ENCODE measurements around the gene MYCBPAP. TPM values are rescaled to one million over a fixed set of nuclear protein-coding genes. Genes with fewer than 3 reads are reported as not detected.

MYCBPAP gene
- total RNA-seq, 1 donor from 2014 or later: not detected

DNA sequence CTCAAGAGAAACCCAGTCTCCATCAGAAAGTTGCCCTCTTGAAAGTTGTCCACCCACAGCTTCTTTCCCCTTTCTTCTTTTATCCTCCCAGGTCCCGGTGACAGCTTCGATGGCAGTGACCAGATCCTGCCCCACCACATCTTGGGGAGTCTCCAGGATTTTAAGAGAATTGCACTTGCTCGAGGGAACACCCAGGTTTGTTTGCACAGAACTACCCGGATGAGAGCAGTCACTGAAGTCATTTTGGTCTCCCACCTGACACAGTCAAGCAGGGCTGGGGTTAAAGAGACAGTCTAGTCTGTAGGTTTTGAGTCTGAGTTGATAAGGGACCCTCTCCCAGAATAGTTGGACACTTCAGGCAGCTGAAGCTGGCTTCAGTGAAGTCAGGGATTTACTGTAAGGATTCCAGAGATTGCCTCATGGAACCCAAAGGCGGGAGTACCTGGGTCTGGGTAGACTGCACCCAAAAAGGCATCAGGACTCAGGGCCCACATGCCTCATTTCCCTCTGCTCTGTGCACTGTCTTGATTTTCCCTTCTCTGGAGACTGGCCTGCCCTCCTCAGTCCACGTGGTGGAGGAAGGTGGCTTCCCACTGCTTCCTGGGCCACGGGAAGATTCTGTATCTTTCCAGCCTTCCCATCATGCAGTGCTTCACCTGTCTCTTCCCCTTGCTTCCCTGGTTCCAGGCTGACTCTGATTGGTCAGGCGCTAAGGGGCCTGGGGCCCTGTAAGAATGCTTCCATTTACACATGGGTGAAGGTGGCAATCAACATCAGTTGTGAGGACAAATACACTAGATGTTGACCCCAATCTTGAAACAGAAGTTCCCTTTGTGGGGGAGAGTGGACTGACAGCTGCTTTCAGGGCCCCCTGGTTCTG lies 9.5 kb downstream of the MYCBPAP start:
- no peak for DNase-seq (ENCODE audit: low spot score)

DNA sequence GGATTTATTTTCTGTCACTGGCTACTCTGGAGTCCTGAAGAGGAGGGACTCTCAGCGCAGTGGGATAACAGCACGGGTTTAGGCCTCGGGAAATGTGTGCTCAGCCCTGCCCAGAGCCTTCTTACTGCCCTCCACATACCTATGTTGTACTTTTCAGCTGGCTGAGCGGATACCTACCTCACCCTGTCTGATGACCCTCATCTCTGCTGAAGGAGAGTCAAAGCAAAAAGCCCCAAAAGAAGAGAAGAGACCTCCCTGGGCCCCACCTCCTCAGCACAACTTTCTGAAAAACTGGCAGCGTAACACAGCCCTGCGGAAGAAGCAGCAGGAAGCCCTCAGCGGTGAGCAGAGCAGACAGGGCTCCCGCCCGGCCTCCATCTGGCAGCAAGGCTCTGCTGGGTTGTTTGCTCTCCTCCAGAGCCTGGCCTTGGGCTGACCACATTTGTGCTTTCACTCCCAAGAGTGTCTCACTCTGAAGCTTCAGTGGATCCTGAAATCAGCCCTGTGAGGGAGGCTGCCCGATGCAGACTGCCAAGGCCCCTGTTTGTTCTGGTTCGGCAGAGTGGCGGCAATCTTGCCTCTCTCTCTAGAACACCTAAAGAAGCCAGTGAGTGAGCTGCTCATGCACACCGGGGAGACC lies 10.3 kb downstream of the MYCBPAP start:
- DNase-seq (ENCODE audit: low spot score): no peak

DNA sequence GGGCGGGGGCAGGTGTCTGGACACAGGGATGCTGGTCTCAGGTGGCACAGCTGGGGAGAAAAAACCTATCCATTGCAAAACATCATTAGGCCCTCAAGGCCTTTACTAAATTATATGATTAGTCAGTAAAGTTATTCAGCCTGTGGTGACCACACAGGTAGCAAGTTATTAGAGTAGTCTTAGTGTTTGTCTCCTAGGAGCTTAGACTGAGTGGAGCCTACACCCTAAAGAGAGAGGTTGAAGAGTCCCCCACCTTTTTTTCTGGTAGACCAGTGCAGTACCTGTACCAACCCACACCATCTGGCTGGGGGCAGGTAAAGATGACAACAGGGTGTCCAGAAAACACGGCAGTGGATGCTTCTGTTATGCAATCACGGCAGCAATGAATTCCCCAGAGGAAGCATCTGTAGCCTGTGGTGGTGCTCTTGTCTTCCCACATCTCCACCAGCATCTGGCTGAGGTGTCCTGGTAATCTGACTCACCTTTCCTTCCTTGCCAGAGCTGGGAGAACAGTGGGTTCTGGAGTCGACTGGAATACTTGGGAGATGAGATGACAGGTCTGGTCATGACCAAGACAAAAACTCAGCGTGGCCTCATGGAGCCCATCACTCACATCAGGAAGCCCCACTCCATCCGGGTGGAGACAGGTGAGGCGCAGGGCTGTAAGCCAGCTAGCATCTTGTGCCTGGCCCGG lies 11.0 kb downstream of the MYCBPAP start:
- DNase-seq (ENCODE audit: low spot score): no peak

DNA sequence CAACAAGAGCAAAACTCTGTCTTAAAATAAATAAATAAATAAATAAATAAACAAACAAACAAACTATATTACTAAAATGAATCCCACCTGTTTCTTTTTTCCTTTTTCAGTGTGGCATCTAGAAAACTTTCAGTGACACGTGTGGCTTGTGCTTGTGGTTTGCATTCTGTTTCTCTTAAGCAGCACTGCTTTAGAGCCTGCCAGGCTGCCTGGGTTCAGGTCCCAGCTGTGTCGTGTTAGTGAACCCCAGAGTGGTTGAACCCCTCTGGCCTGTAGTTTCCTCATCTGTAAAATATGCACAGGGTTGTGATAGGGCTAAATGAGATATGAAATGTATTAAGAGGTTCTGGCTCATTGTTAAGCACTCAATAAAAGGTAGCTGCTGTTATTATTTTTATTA lies 12.2 kb downstream of the MYCBPAP start:
- DNase-seq (ENCODE audit: low spot score): no peak

DNA sequence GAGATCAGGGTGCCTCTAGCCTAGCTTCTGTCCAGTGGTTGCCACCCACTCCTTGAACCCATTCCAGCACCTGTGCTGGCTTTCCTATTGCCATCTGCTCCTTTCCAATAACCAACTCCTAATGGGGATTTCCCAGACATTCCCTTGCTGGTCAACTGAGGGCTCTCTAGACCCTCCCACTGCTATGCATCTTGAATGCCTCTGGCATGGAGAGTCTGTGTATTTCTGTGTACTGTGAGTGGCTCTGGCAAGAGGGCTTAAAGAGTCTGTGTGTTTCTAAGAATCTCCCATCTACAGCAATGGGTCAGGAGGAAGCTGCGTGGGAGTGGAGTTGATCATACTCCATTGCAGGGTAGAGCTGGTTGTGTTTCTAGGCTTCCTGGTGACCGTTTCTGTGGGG lies 13.3 kb downstream of the MYCBPAP start:
- no peak for DNase-seq (ENCODE audit: low spot score)

DNA sequence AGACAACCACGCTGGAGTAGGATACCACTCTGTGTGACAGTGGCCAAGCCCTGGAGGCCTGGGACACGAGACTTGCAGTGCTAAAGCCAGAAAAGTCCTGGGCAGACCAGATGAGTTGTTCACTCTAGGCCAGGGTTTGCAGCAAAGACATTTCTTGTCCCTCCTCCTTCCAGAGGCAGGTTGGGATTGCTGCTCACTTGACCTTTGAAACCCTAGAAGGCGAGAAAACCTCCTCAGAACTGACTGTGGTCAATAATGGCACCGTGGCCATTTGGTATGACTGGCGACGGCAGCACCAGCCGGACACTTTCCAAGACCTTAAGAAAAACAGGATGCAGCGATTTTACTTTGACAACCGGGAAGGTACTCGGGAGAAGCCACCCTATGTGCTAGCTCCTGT lies 14.5 kb downstream of the MYCBPAP start:
- no peak for DNase-seq (ENCODE audit: low spot score)

DNA sequence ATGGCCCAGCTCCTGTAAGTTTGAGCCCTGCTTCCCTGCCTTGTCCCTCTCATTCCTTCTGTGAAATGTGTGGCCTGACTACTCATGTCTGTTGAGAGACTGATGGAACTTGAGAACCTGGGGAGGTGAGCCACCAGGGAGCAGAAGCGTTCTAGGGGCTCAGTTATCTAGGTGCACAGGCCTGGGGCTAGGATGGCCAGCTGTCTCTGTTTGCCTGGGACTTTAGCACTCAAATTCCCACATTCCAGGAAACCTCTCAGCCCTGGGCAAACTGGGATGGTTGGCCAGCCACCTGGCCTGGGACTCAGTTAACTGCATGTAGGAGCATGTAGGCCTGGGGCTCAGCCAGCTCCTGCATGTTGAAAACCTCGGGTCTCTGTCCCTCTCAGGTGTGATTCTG lies 15.0 kb downstream of the MYCBPAP start:
- DNase-seq (ENCODE audit: low spot score): no peak

DNA sequence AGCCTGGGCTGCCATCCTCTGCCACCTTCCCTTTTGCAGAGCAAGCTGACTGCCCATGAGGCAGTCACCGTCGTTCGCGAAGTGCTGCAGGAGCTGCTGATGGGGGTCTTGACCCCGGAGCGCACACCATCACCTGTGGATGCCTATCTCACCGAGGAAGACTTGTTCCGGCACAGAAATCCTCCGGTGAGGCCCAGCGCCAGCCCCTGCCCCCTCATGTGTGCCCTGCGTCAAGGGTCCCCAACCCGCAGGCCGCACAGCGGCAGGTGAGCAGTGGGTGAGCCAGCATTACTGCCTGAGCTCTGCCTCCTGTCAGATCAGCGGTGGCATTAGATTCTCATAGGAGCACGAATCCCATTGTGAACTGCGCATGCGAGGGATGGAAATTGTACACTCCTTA lies 16.6 kb downstream of the MYCBPAP start:
- DNase-seq (ENCODE audit: low spot score): no peak

DNA sequence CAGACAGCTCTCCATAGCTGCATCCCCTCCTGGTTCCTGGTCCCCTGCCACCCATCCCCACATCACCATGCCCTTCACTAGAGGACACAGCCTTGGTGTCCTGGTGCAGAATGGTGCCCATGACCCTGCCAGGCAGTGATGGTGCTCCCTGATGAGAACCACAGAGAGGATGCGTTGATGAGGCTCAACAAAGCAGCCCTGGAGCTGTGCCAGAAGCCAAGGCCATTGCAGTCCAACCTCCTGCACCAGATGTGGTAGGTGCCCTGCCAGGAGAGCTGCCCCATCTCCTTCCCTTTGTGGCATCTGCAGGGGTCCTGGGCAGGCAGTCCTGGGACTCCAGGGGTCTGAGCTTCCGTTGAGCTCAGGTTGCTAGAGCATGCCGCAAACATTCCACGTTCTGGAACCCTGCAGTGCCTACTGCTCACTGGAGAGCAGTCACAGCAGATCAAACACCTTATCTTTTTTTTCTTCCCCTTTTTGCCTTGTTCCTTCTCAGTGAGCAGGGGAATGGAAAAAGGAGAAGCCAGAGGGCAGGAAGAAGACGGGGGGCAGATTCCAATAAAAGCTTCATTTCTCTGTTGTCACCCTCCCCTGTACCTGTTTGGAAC lies 19.0 kb downstream of the MYCBPAP start:
- no peak for DNase-seq (ENCODE audit: low spot score)

DNA sequence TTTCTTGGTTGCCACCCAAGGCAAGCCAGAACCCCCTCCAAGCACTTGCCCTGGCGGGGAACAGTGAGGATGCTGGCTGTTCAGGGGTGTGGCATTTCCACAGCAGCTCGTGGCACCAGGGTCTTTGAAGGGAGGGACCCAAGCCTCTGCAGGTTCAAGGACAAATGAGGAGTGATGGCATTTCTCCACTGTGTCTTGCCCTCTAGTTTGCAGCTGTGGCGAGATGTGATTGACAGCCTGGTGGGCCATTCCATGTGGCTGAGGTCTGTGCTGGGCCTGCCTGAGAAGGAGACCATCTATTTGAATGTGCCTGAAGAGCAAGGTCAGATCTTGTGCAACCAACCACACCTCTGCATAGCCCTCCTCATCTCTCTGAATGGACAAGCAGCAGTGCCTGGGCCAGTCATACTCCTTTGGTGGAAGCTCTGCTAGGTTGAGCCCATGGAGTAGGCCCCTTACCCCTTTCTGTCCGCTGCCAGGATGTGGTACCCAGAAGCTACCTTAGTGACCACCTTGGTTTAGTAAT lies 19.8 kb downstream of the MYCBPAP start:
- no peak for DNase-seq (ENCODE audit: low spot score)

DNA sequence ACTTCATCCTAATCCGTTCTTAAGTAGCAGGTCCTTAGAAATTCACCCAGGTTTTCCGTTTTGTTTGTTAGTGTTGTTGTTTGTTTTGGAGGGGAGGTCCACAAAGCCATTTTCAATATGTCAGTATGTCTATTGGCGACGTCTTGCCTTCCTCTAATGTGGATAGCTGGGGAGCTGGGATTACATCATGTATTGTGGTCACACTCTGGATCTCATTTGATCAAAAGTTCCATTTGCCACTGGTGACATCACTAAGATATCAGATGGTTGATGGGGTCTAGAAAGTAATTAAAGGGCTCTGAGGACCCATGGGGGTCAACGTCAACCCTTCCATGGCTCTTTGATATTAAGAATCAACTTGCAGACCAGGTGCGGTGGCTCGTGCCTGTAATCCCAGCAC lies 21.6 kb downstream of the MYCBPAP start:
- DNase-seq (ENCODE audit: low spot score): no peak

DNA sequence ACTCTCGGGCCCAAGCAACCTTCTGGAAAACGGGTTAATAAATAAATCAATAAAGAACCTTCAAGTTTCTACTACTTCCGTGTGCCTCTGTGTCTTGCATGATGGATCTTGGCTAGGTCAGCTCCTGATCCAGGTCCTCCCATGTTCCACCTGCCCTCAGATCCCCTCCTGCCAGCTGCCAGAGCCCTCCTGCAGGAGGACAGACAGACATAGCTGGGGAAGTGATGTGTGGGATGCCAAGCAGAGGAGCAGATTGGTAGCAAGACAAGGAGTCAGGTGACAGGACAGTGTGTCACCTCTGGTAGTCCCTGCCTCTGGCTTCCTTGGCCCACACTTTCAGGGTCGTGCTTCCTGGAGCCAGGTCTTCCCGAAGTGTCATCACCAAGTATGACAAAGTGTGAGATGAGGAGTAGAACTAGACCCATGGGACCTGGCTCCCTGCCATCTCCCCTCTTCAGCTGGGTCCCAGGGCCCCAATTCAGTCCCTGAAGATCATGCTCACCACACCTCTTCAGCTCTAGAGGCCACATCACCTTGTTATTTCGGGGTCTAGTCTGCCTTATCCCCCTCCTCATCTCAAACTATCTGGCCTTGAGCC lies 23.3 kb downstream of the MYCBPAP start:
- no peak for DNase-seq (ENCODE audit: low spot score)

DNA sequence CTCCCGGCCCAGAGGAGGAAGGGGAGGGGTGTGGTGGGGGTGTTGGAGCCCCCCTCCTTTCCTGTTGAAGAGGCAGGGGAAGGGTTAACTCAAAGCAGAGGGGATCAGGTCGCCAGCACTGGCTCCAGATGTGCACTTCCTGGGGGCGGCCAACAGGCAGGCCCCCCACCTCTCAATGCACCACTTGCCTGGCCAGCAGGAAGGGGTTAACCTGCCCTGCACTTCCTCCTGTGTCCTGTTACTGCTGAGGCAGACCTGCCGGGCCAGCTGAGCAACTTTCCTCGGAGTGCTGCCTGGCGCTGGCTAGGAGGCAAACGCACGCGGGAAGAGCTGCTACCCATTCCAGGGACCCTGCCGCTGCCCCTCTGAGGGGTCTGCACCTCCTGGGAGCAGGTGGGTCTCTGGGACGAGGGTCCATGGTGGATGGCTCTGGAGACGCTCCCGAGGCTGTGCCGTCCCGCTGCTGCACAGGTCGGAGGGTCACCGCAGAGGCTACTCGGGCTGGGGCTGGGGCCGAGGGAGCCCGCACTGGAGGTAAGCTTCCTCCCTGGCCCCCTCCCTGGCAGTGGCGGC lies 24.3 kb downstream of the MYCBPAP start, which contains the start of gene EPN3:
Gene EPN3 (plus strand): TSS at position 284 of the 573 bp plus-strand sequence. CDS start 3,822 bp downstream, outside the sequence.
- DNase-seq (ENCODE audit: low spot score): peak; percentile 64

DNA sequence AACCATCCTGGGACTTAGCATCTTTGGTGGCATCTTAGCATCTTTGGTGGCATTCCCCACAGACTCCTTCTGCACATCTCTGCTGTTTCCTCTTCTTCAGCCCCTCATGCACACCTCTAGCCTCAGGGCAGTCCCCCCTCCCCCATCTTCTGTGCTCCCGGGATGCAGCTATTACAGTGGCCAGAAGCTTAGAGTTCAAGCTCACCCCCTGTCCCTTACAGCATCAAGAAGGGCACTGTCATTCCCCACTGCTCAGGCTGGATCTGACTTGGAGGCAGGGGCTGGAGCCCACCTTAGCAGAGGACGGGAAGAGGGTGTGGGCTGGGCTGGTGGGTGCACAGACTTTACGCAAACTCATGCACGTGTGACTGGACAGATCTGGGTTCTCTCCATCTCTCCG lies 24.9 kb downstream of the MYCBPAP start:
- no peak for DNase-seq (ENCODE audit: low spot score)

DNA sequence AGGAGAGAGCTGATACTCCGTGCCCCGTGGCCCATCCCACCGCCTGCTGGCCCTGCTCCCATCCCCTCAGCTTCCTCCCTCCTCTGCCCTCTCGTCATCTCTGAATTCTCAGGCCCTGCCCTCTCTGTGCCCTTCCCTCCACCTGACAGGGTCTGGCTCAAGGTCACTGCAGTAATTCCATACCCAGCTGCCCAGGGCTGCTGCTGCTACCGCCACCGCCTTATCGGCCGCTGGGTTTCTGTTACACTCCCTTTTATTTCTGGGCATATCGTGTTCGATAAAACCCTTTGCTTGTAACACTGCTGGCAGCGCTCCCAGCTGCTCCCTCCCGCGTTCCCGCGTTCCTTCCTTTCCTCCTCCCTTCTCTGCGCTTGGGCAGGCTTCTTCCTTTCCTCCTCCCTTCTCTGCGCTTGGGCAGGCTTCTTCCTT lies 25.5 kb downstream of the MYCBPAP start:
- DNase-seq (ENCODE audit: low spot score): peak; percentile 74

DNA sequence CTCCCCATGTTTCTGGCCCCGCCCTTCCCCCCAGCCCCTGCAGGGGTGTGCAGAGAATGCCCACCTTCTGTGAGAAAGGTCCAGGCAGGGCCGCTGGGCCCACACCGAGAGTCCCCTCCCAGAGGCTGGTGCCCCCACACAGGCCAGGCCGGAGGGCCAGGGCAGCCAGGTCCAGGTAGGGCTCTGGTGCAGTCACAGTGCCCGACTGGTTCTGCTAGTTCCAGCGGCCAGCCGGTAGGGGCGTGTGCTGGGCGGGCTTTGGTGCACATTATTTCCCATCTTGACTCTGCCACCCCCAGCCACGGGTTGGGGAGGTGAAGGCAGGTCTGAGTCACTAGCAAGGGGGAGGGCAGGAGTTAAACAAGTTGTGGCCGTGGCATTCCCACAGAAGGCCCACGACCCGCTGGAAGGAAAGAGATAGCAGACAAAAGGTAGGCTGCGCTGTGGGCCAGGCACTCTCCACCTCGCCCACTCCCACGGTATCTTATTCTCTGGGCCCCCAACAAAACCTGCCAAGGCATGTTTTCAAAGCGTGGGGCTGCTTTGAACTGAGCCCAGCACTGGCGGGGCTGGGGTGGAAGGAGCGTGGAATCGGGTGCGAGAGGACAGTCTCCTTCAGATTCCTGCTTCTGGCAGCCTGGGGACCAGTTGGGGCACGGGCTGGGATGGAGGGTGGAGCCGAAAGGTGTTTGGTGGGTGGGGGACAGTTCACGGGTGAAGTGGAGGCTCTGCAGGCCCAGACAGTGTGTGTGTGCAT lies 26.2 kb downstream of the MYCBPAP start:
- DNase-seq (ENCODE audit: low spot score): peak; percentile 58

DNA sequence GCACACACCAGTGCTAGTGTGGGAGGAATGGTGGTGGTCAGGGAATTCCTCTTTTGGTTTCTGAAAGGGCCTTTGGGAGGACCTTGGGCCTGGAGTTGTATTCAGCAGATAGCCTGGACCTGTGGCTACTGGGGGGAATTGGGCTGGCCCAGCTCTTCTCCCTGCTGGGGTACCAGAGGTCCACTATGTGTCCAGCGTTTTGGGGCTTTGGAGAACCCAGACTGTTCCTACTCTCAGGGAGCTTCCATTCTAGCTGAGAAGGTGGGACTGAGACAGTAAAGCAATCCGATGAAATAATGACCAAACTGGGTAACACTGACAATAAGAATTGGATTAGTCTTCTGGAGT lies 26.7 kb downstream of the MYCBPAP start:
- DNase-seq (ENCODE audit: low spot score): no peak

DNA sequence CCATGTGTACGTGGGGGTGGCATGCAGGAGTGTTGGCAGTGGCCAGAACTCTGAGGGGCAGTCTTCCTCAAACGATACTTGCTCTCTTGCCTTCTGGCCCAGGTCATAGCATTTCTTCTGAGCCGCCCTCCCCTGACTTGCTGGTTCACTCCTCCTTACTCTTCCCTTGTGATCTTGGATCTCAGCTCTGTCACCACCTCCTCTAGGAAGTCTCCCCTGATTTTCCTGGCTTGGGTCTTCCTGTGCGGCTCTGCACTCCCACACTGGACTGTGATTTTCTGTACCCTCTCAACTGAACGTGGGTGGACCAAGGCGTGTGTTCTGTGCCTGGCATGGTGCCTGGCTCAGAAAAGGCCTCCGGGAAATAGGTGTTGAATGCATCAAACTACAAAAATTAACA lies 27.2 kb downstream of the MYCBPAP start:
- no peak for DNase-seq (ENCODE audit: low spot score)

DNA sequence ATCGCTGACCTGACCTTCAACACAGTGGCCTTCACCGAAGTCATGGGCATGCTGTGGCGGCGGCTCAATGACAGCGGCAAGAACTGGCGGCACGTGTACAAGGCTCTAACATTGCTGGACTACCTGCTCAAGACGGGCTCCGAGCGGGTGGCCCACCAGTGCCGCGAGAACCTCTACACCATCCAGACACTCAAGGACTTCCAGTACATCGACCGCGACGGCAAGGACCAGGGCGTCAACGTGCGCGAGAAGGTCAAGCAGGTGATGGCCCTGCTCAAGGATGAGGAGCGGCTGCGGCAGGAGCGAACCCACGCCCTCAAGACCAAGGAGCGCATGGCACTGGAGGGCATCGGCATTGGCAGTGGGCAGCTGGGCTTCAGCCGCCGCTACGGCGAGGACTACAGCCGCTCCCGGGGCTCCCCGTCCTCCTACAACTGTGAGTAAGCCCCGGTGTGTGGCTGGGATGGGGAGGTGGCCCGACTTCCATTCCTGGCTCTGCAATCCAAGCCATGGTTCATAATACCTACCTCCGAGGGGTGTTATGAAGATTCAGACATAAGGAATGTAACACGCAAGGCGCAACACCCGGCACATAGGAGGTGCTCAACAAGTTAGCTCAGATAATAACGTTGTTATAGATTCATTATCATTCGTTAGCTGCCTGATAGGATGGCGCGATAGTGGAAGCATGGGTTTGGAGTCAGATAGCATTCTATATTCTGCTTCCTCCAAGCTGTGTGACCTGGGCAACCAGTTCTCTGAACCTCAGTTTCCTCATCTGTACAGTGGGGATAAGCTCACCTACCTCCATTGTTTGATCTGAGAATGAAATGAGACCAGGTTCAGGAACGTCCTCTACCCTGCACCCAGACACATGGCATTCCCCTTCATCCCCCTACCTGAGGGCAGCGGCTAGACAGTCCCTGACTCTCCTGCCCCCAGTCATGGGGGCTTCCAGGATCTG lies 28.7 kb downstream of the MYCBPAP start:
- DNase-seq (ENCODE audit: low spot score): no peak

Data from umbilical cord (tissue), 2 donors.